Measurements from ENCODE around the gene BARHL1.

BARHL1 gene

DNA sequence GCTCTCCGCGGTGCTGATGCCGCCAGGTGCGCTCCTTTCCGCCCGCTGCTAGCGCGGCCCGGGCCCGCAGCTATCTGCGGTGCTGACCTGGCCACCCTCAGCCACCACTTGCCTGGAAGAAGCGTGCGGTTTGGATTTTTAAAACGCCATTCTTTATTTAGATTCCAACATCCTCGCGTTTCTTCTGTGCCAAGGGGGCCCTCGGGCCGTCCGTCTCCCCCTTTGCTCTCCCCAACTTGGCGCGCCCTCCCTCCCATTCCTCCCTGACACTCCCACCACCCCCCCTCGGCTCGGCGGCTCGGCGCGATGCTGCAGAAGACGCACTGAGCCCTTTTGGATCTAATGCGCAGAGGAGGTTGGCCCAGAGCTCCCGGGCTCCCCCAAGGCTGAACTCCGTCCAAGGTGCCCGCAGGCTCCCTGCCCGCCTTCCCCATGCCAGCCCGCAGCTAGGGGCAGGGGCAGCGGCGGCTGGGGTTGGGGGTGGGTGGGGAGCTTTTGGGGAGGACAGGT is at the start of gene BARHL1:
TSS of gene BARHL1 (plus strand) at position 331 of the 510 bp plus-strand sequence. CDS start 192 bp downstream, outside the sequence.
- peak; percentile 58 for DNase-seq

DNA sequence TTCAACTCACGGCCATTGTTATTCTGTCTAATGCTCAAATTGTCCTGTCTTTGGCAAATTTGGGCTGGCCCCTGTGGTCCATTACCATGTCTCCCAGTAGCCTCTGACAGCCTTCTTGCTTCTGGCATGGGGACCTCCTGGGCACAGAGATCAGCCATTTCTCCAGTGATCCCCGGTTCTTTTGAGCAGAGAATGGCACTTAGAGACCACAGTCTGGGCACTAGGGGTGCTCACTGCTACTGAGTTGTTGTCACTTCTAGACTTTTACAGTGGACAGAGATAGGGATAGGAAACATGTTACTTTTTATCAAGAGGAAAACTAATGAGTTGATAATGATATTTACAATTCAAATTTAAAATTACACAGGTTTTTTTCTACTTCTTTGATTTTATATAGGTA is 47.6 kb upstream of the BARHL1 start:
- DNase-seq: no peak

- no peak for DNase-seq
Observed at GRCh38 chr9:132536124-132536523, 46.3 kb upstream of the BARHL1 start.

DNA sequence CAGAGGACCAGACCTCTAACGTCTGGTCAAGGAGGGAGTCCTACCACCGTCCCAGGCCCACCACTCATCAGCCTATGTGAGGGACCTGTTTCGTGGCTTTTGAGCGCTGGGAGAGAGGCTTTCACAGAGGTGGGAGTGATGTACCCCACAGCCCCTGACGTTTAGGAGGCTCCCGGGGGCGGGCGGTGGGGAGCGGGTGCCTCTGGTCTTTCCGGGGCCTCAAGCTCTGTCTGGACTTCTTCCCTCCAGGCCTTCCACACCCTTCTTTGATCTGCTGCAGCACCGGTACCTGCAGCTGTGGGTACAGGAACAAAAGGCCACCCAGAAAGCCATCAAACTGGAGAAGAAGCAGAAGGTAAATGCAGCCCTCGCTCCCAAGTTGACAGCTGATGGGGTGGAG is 45.1 kb upstream of the BARHL1 start:
- DNase-seq: no peak

DNA sequence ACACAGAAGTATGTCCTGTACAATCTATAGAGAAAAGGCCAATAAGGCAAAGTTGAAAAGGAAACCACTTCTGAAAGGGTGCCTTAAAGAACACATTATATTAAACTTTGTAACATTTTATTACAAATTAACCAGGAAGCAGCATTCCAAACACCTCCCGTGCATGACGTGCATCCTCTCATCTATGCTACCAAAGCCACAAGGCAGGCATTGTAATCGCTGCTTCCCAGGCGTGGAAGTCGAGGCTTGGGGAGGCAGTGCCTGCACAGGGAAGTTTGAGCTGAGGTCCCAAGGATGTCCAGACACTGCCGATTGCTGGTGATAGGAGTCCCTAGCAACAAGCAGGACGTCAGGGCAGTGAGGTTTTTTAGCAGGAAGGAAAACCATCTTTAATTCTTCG is 44.3 kb upstream of the BARHL1 start:
- no peak for DNase-seq

- peak; percentile 29 for DNase-seq
Observed at GRCh38 chr9:132539096-132539495, 43.3 kb upstream of the BARHL1 start.

DNA sequence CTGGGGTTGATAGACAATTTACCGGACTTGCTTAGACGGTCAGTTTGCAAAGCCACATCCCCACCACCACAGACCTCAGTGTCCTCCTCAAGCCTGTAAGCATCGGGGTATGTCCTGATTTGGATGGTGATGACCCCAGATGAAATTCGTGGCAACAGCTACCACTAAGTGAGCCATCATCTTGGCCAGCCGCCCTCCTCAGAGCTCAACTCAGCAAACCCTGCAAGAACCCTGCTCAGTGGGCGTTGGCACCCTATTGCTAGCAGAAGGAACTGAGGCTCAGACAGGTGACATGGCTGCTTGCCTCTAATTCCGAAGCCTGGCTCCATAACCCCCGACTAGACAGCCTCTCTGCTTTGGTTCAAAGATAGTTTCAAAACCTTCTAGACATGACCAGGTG is 41.4 kb upstream of the BARHL1 start:
- DNase-seq: no peak

- peak; percentile 91 for DNase-seq
Observed at GRCh38 chr9:132541870-132542830, 40.3 kb upstream of the BARHL1 start.

GRCh38 chr9:132543251-132543650 is 39.2 kb upstream of the BARHL1 start:
- no peak for DNase-seq

DNA sequence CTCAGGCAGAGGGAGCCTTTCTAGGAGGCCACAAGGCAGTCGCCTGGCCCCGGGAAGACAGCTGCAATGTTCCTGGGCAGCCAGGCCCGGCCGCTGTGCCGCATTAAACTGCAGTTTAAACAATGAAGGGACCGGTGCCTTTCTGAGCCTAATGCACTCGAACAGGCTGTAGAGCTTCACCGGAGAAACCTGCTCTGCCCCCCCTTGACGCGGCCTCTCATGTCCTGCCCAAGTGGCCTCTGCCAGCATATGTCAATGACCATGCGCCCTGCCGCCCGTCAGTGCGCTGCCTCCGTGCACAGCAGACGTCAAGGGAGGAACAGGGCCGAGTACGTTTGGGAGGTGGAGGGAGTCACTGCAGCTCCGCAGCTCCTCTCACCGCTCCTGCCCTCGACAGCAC is 38.4 kb upstream of the BARHL1 start:
- DNase-seq: no peak

- no peak for DNase-seq
Observed at GRCh38 chr9:132545578-132545977, 36.8 kb upstream of the BARHL1 start.

GRCh38 chr9:132546148-132547051 is 36.0 kb upstream of the BARHL1 start:
- peak; percentile 99 for DNase-seq

DNA sequence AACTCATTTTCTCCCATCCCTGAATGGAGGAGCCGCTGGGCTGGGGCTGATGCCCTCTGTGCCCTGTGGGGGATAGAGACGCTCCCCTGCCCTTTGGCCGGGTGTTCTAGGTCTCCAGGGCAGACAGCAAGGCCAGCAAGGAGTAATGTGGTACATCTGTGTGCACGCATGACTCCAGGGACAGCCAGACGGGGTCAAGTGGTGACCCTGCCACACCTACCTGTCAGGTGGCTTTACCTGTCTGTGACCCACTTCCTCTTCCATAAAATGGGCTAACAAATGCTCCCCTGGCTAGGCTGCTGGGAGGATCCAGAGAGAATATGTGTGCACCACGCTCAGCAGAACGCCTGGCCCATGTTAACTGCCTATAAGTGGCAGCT is 35.4 kb upstream of the BARHL1 start:
- DNase-seq: peak; percentile 84

GRCh38 chr9:132547436-132547835 is 35.0 kb upstream of the BARHL1 start:
- peak; percentile 56 for DNase-seq

- DNase-seq: peak; percentile 98
Observed at GRCh38 chr9:132547976-132548730, 34.3 kb upstream of the BARHL1 start.

DNA sequence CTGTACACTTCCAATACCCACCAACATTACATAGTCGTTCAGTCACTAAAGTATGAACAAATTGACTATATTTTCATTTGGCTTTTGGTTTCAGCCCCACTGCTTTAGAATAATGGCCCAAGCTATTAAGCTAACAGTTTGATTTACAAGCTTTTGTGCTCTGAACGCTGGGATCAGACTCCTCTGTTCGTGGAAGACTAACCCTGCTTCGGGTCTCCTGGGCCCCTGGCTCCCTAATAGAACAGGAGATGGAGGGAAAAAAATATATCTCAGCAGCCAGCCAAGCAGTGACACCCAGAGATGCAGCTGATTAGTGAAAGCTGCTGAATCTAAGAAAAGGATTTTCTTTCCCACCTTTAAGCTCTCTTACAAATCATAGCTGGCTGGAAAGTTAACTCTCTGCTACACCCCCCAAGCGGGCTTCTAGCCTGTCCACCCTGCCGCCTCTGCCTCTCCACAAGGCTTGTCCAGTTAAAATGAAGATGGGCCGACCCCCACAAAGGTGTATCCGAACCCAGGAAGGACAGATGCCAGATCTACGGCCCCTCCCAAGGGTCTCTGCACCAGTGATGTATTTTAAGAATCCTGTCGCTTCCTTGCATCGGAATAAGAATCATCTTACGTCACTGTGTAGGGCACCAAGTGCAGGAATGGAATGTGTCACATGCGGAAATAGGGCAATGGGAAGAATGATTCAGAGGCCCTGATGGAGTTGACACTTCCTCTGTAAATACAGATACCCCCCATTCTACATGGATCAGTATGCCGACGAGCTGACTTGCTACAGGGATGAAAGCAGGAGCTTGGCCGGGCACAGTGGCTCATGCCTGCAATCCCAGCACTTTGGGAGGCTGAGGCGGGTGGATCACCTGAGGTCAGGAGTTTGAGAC is 33.4 kb upstream of the BARHL1 start:
- peak; percentile 97 for DNase-seq

GRCh38 chr9:132551556-132551955 is 30.9 kb upstream of the BARHL1 start:
- no peak for DNase-seq

GRCh38 chr9:132552041-132552440 is 30.4 kb upstream of the BARHL1 start:
- no peak for DNase-seq

GRCh38 chr9:132554755-132555154 is 27.7 kb upstream of the BARHL1 start:
- no peak for DNase-seq

DNA sequence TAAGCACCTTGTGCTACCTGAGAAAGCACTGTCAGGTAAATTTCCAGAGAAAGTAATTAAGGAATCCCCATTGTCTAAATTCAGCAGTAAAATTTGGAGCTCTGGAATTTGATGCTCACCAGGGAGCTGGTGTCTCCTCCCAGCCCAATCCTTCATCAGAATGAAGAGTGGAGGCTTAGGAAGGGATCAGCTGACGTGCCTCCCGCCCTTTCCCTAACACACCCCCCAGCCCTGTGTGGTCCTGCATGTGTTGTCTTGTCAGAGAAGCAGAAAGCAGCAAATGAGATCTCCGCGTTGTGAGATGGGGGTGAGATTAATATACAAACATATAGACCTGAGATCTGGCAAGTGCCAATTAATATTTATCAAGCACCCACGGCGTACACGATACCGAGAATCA is 26.9 kb upstream of the BARHL1 start:
- no peak for DNase-seq

GRCh38 chr9:132556235-132556634 is 26.2 kb upstream of the BARHL1 start:
- DNase-seq: no peak

- no peak for DNase-seq
Observed at GRCh38 chr9:132556714-132557113, 25.7 kb upstream of the BARHL1 start.

All from NCI-H69 (cell line).